VCaP (cell line): ENCODE data around the gene SPARC.

Source experiments
- H3K27ac ChIP-seq: fragments of 450-650 bp; 2 replicates; pipeline ENCODE4 v1.5.1; 2017
- CTCF ChIP-seq: fragments of 450-650 bp; conservative IDR thresholded peaks from 2 replicates; pipeline ENCODE4 v1.5.1; 2017; ENCODE audit warnings: mild to moderate bottlenecking, moderate library complexity

SPARC gene

GRCh38 chr5:151618907-151619306 is 67.8 kb downstream of the SPARC start:
- TF ChIP-seq CTCF = no peak
- H3K27ac ChIP-seq = no peak overlapping the region

GRCh38 chr5:151617841-151618710 is 68.6 kb downstream of the SPARC start:
- H3K27ac ChIP-seq = no peak overlapping the region
- no peak for TF ChIP-seq CTCF

- TF ChIP-seq CTCF = no peak
- H3K27ac ChIP-seq = no peak overlapping the region
Measured at GRCh38 chr5:151617383-151617840, 69.3 kb downstream of the SPARC start.

- H3K27ac ChIP-seq = no peak overlapping the region
- TF ChIP-seq CTCF = no peak
Measured at GRCh38 chr5:151615431-151615830, 71.3 kb downstream of the SPARC start.

- H3K27ac ChIP-seq = no peak overlapping the region
- TF ChIP-seq CTCF = no peak
Measured at GRCh38 chr5:151614565-151614964, 72.2 kb downstream of the SPARC start.

GRCh38 chr5:151612689-151613427 is 73.9 kb downstream of the SPARC start:
- H3K27ac ChIP-seq = no peak overlapping the region

More at GRCh38 chr5:151612689-151613427, 73.9 kb downstream of the SPARC start:
- no peak for TF ChIP-seq CTCF
